Loucy (cell line): ENCODE data around the gene SQSTM1.

Experiments used
- H2AFZ ChIP-seq: fragments of 200-600 bp; sonication (generic); 2 replicates; pipeline ENCODE4 v1.6.0; 2016; ENCODE audit warnings: antibody characterized with exemption, mild to moderate bottlenecking, low read length, moderate library complexity
- H3F3A ChIP-seq: fragments of 200-600 bp; 2 replicates; pipeline ENCODE4 v1.6.0; 2016; ENCODE audit warnings: antibody characterized with exemption, low read depth, mild to moderate bottlenecking
- H3K27me3 ChIP-seq: fragments of 200-600 bp; sonication (generic); 2 replicates; pipeline ENCODE4 v1.6.1; 2014; ENCODE audit warnings: low read length, mild to moderate bottlenecking; ENCODE audit not compliant: insufficient read depth, poor library complexity, severe bottlenecking
- H3K36me3 ChIP-seq: fragments of 200-600 bp; sonication (generic); 2 replicates; pipeline ENCODE4 v1.6.1; 2016; ENCODE audit warnings: low read length; ENCODE audit not compliant: insufficient read depth
- H3K4me1 ChIP-seq: fragments of 200-600 bp; sonication (generic); 2 replicates; pipeline ENCODE4 v1.5.1; 2014; ENCODE audit warnings: low read length, mild to moderate bottlenecking; ENCODE audit not compliant: insufficient read depth, poor library complexity, severe bottlenecking
- H3K4me2 ChIP-seq: fragments of 200-600 bp; sonication (generic); 2 replicates; pipeline ENCODE4 v1.6.0; 2014; ENCODE audit warnings: antibody characterized with exemption, low read length, low read depth, mild to moderate bottlenecking; ENCODE audit not compliant: poor library complexity, severe bottlenecking
- H3K4me3 ChIP-seq: fragments of 200-600 bp; sonication (generic); 2 replicates; pipeline ENCODE4 v1.5.1; 2014; ENCODE audit warnings: low read length, mild to moderate bottlenecking, mixed read lengths; ENCODE audit not compliant: poor library complexity, severe bottlenecking
- H3K79me2 ChIP-seq: fragments of 200-600 bp; sonication (generic); 2 replicates; pipeline ENCODE4 v1.6.1; 2014; ENCODE audit warnings: low read length; ENCODE audit not compliant: insufficient read depth
- H3K9ac ChIP-seq: fragments of 200-600 bp; sonication (generic); 2 replicates; pipeline ENCODE4 v1.6.0; 2014; ENCODE audit warnings: mild to moderate bottlenecking, low read depth, low read length, moderate library complexity; ENCODE audit not compliant: poor library complexity, severe bottlenecking
- H3K9me2 ChIP-seq: fragments of 200-600 bp; sonication (generic); replicated peaks from 2 replicates; pipeline ENCODE4 v1.6.1; 2016; ENCODE audit warnings: low read depth, low read length, mixed read lengths
- H3K9me3 ChIP-seq: fragments of 200-600 bp; sonication (generic); 2 replicates; pipeline ENCODE4 v1.6.1; 2014; ENCODE audit warnings: mild to moderate bottlenecking, antibody characterized with exemption, low read length, low read depth; ENCODE audit not compliant: insufficient read depth
- H4K20me1 ChIP-seq: fragments of 200-600 bp; sonication (generic); 2 replicates; pipeline ENCODE4 v1.6.0; 2014; ENCODE audit warnings: antibody characterized with exemption, low read length, mild to moderate bottlenecking; ENCODE audit not compliant: insufficient read depth, poor library complexity, severe bottlenecking
- CTCF ChIP-seq: fragments of 200-600 bp; sonication (generic); conservative IDR thresholded peaks from 2 replicates; pipeline ENCODE4 v1.5.1; 2014; ENCODE audit warnings: mild to moderate bottlenecking, antibody characterized with exemption, low read length
- EZH2phosphoT487 ChIP-seq: fragments of 200-600 bp; IDR thresholded peaks from 2 replicates; pipeline ENCODE4 v1.6.1; 2018; ENCODE audit warnings: antibody characterized with exemption, mild to moderate bottlenecking, moderate library complexity, borderline replicate concordance

SQSTM1 gene

GRCh38 chr5:179823937-179824744 lies 3.4 kb downstream of the SQSTM1 start:
- TF ChIP-seq CTCF, result no peak
- no peak for TF ChIP-seq EZH2phosphoT487
- H4K20me1 ChIP-seq, result peaks cover 8% of the 10 kb centered on the region

GRCh38 chr5:179824745-179825112 lies 4.0 kb downstream of the SQSTM1 start:
- no peaks in the 10 kb centered on the region for H3K9me3 ChIP-seq
- H4K20me1 ChIP-seq, result peaks cover 8% of the 10 kb centered on the region
- H3K4me3 ChIP-seq, result no peak overlapping the region
- H2AFZ ChIP-seq, result no peak overlapping the region
- H3K9me2 ChIP-seq, result no peaks in the 10 kb centered on the region
- H3F3A ChIP-seq, result no peaks in the 10 kb centered on the region
- no peaks in the 10 kb centered on the region for H3K36me3 ChIP-seq
- TF ChIP-seq EZH2phosphoT487, result no peak
- TF ChIP-seq CTCF, result no peak
- H3K4me2 ChIP-seq, result no peak overlapping the region
- peaks cover 2% of the 10 kb centered on the region for H3K4me1 ChIP-seq
- H3K79me2 ChIP-seq, result peaks cover 13% of the 10 kb centered on the region; the same call in 1 of the 2 replicates
- no peaks in the 10 kb centered on the region for H3K27me3 ChIP-seq
- no peak overlapping the region for H3K9ac ChIP-seq

More at GRCh38 chr5:179823937-179824744, 3.4 kb downstream of the SQSTM1 start:
- no peak overlapping the region for H3K4me2 ChIP-seq
- H3K9me3 ChIP-seq, result no peaks in the 10 kb centered on the region
- H3K9me2 ChIP-seq, result no peaks in the 10 kb centered on the region
- H3K27me3 ChIP-seq, result no peaks in the 10 kb centered on the region
- no peak overlapping the region for H3K9ac ChIP-seq
- no peaks in the 10 kb centered on the region for H3K36me3 ChIP-seq
- peaks cover 13% of the 10 kb centered on the region; the same call in 1 of the 2 replicates for H3K79me2 ChIP-seq
- no peaks in the 10 kb centered on the region for H3F3A ChIP-seq
- H2AFZ ChIP-seq, result no peak overlapping the region
- H3K4me3 ChIP-seq, result no peak overlapping the region
- peaks cover 8% of the 10 kb centered on the region for H3K4me1 ChIP-seq

- H3K9me2 ChIP-seq, result no peaks in the 10 kb centered on the region
- no peak overlapping the region for H3K4me3 ChIP-seq
- H3K36me3 ChIP-seq, result no peaks in the 10 kb centered on the region
- no peak overlapping the region for H3K9ac ChIP-seq
- no peaks in the 10 kb centered on the region for H3K9me3 ChIP-seq
- H3K4me1 ChIP-seq, result no peaks in the 10 kb centered on the region
- peaks cover 8% of the 10 kb centered on the region for H4K20me1 ChIP-seq
- no peak overlapping the region for H3K4me2 ChIP-seq
- no peaks in the 10 kb centered on the region for H3F3A ChIP-seq
- peaks cover 13% of the 10 kb centered on the region; the same call in 1 of the 2 replicates for H3K79me2 ChIP-seq
- H3K27me3 ChIP-seq, result no peaks in the 10 kb centered on the region
- no peak overlapping the region for H2AFZ ChIP-seq
- TF ChIP-seq EZH2phosphoT487 (no peak), CTCF (no peak)
Measured at GRCh38 chr5:179825655-179826182, 5.0 kb downstream of the SQSTM1 start.
